Vagina (tissue), 2 donors: ENCODE data around the gene LPA. TPM values are rescaled to one million over a fixed set of nuclear protein-coding genes. Genes with fewer than 3 reads are reported as not detected.
"Not testable (repeated sequence)": the region's sequence is repeated elsewhere in the genome, so short reads cannot be mapped to it uniquely, and the experiment has no call there.

Experiments used
- DNase-seq, 2 donors: peaks; one replicate each; pipeline ENCODE4 v3.0.0-alpha.2; 2017; ENCODE audit errors: extremely low spot score in 2 of 2
- H3K27ac ChIP-seq: fragments of 200-600 bp; sonication (generic); one replicate; pipeline ENCODE4 v1.5.1; 2019
- H3K27me3 ChIP-seq: fragments of 200-600 bp; sonication (generic); one replicate; pipeline ENCODE4 v1.5.1; 2019
- H3K36me3 ChIP-seq, 2 donors: fragments of 200-600 bp; sonication (generic); one replicate each; pipeline ENCODE4 v1.5.1; 2017 to 2019
- H3K4me1 ChIP-seq: fragments of 200-600 bp; sonication (generic); one replicate; pipeline ENCODE4 v1.5.1; 2019
- H3K4me3 ChIP-seq, 2 donors: fragments of 200-600 bp; sonication (generic); 1 replicate in 1 of 2; 2 replicates in 1 of 2; pipeline ENCODE4 v1.5.1; 2016 to 2019
- H3K9me3 ChIP-seq: fragments of 200-600 bp; sonication (generic); one replicate; pipeline ENCODE4 v1.5.1; 2019
- CTCF ChIP-seq, 3 experiments: fragments of 450-650 bp in 2 of 3; fragments of 200-600 bp in 1 of 3; sonication (generic) in 1 of 3; IDR thresholded peaks; one replicate each; pipeline ENCODE4 v1.5.1; 2017 to 2019; ENCODE audit warnings: antibody characterized with exemption in 3 of 3, mild to moderate bottlenecking in 2 of 3, moderate library complexity in 2 of 3
- POLR2A ChIP-seq, 2 donors: fragments of 450-650 bp; IDR thresholded peaks; one replicate each; pipeline ENCODE4 v1.6.1; 2017; ENCODE audit warnings: antibody characterized with exemption in 2 of 2, mild to moderate bottlenecking in 2 of 2, moderate library complexity in 2 of 2
- POLR2AphosphoS5 ChIP-seq, 2 donors: sonication (generic); formaldehyde crosslinking; IDR thresholded peaks; one replicate each; pipeline ENCODE4 v1.9.0; 2017; ENCODE audit warnings: antibody characterized with exemption in 2 of 2, mild to moderate bottlenecking in 2 of 2, low read depth in 1 of 2; ENCODE audit not compliant: insufficient read depth in 1 of 2
- intact Hi-C: fragments of 100-400 bp; cut with DNase I; formaldehyde crosslinking; loops from one replicate; pipeline ENCODE4 v1.15.1; 2023
- total RNA-seq: library from RNA; depleted of rRNA; stranded (reverse); fragments of >200 nt; gene quantifications from one replicate; pipeline ENCODE4 v1.2.3, GENCODE V29; 2016

LPA gene
- total RNA-seq, 1 donor from 2014 or later = 0.49 TPM

- H3K27ac ChIP-seq = no peak overlapping the region
- DNase-seq = no peak
- intact Hi-C loops = no loop called here
- H3K4me3 ChIP-seq = no peak overlapping the region
- no peaks in the 10 kb centered on the region for H3K27me3 ChIP-seq
- H3K4me1 ChIP-seq = no peaks in the 10 kb centered on the region
- H3K36me3 ChIP-seq = no peaks in the 10 kb centered on the region
- TF ChIP-seq POLR2A (IDR thresholded peaks at IDR 0.05) = no peak
- TF ChIP-seq CTCF (IDR thresholded peaks at IDR 0.05) = no peak
- TF ChIP-seq POLR2AphosphoS5 (IDR thresholded peaks at IDR 0.05; ENCODE audit: insufficient read depth in 1 of 2, low read depth in 1 of 2) = no peak
- H3K9me3 ChIP-seq = no peaks in the 10 kb centered on the region
Observed at GRCh38 chr6:160544802-160545201, 119.3 kb downstream of the LPA start.

GRCh38 chr6:160535270-160535669, 128.8 kb downstream of the LPA start:
- Histone ChIP-seq H3K4me1 (no peaks in the 10 kb centered on the region), H3K27ac (no peak overlapping the region), H3K36me3 (no peaks in the 10 kb centered on the region), H3K27me3 (no peaks in the 10 kb centered on the region), H3K4me3 (no peak overlapping the region), H3K9me3 (no peaks in the 10 kb centered on the region)
- no peak for DNase-seq
- intact Hi-C loops = loop anchor here (2.0 kb wide), 1 partner anchor 78 kb away; no protein-coding TSS in a partner anchor
- TF ChIP-seq POLR2A (IDR thresholded peaks at IDR 0.05) (no peak), CTCF (IDR thresholded peaks at IDR 0.05) (no peak), POLR2AphosphoS5 (IDR thresholded peaks at IDR 0.05; ENCODE audit: insufficient read depth in 1 of 2, low read depth in 1 of 2) (no peak)

- TF ChIP-seq POLR2AphosphoS5 (IDR thresholded peaks at IDR 0.05; ENCODE audit: insufficient read depth in 1 of 2, low read depth in 1 of 2) = no peak
- TF ChIP-seq CTCF (IDR thresholded peaks at IDR 0.05) = peak; percentile 70 to 95 (median 93)
- Histone ChIP-seq H3K9me3 (no peaks in the 10 kb centered on the region), H3K27me3 (no peaks in the 10 kb centered on the region), H3K4me1 (no peaks in the 10 kb centered on the region), H3K36me3 (no peaks in the 10 kb centered on the region), H3K4me3 (peak overlapping the region in 1 of 2 donors; percentile 18), H3K27ac (no peak overlapping the region)
- intact Hi-C loops = loop anchor here (2.0 to 5.0 kb wide), 2 partner anchors 77 to 692 kb away; no protein-coding TSS in a partner anchor
- no peak for DNase-seq
Observed at GRCh38 chr6:160534050-160534696, 129.9 kb downstream of the LPA start.

GRCh38 chr6:160532315-160532714, 131.8 kb downstream of the LPA start:
- no peak overlapping the region for H3K27ac ChIP-seq
- no peaks in the 10 kb centered on the region for H3K4me1 ChIP-seq
- TF ChIP-seq CTCF (IDR thresholded peaks at IDR 0.05) (no peak), POLR2AphosphoS5 (IDR thresholded peaks at IDR 0.05; ENCODE audit: insufficient read depth in 1 of 2, low read depth in 1 of 2) (no peak), POLR2A (IDR thresholded peaks at IDR 0.05) (no peak)
- H3K9me3 ChIP-seq = no peaks in the 10 kb centered on the region
- no peaks in the 10 kb centered on the region for H3K27me3 ChIP-seq
- no peak overlapping the region for H3K4me3 ChIP-seq
- intact Hi-C loops = loop anchor here (5.0 kb wide), 1 partner anchor 690 kb away; no protein-coding TSS in a partner anchor
- no peak for DNase-seq
- no peaks in the 10 kb centered on the region for H3K36me3 ChIP-seq

GRCh38 chr6:160531826-160532225, 132.2 kb downstream of the LPA start:
- Histone ChIP-seq H3K27me3 (no peaks in the 10 kb centered on the region), H3K4me3 (no peak overlapping the region), H3K36me3 (no peaks in the 10 kb centered on the region), H3K27ac (no peak overlapping the region), H3K4me1 (no peaks in the 10 kb centered on the region), H3K9me3 (no peaks in the 10 kb centered on the region)
- TF ChIP-seq POLR2AphosphoS5 (IDR thresholded peaks at IDR 0.05; ENCODE audit: insufficient read depth in 1 of 2, low read depth in 1 of 2) (no peak), CTCF (IDR thresholded peaks at IDR 0.05) (no peak), POLR2A (IDR thresholded peaks at IDR 0.05) (no peak)
- intact Hi-C loops = loop anchor here (5.0 kb wide), 1 partner anchor 690 kb away; no protein-coding TSS in a partner anchor
- no peak for DNase-seq

GRCh38 chr6:160529524-160529923, 134.6 kb downstream of the LPA start:
- H3K27me3 ChIP-seq, H3K4me3 ChIP-seq, H3K9me3 ChIP-seq, H3K4me1 ChIP-seq, H3K27ac ChIP-seq, DNase-seq, intact Hi-C loops, H3K36me3 ChIP-seq: not testable (repeated sequence)
